Upper lobe of right lung (tissue), 1 donor: ENCODE results near the gene SEMA4F. TPM values are rescaled to one million over a fixed set of nuclear protein-coding genes. Genes with fewer than 3 reads are reported as not detected.

Source experiments
- ATAC-seq: fragments of 200-7000 bp; cut with Tn5 transposase; one replicate; pipeline ENCODE4 v1.9.1; 2020; ENCODE audit warnings: mild to moderate bottlenecking, moderate library complexity
- DNase-seq: peaks from one replicate; pipeline ENCODE4 v3.0.0-alpha.2; 2020
- H3K27ac ChIP-seq: fragments of 200-600 bp; one replicate; pipeline ENCODE4 v1.8.0; 2022
- H3K27me3 ChIP-seq: fragments of 200-600 bp; one replicate; pipeline ENCODE4 v1.8.0; 2022; ENCODE audit warnings: mild to moderate bottlenecking
- H3K36me3 ChIP-seq: fragments of 200-600 bp; one replicate; pipeline ENCODE4 v1.8.0; 2022
- H3K4me1 ChIP-seq: fragments of 200-600 bp; one replicate; pipeline ENCODE4 v1.8.0; 2022
- H3K4me3 ChIP-seq: fragments of 200-600 bp; one replicate; pipeline ENCODE4 v1.8.0; 2022; ENCODE audit warnings: mild to moderate bottlenecking
- H3K9me3 ChIP-seq: fragments of 200-600 bp; one replicate; pipeline ENCODE4 v1.8.0; 2022
- CTCF ChIP-seq: fragments of 200-600 bp; IDR thresholded peaks from one replicate; pipeline ENCODE4 v1.8.0; 2022; ENCODE audit warnings: antibody characterized with exemption
- intact Hi-C: fragments of 100-400 bp; cut with DNase I; formaldehyde crosslinking; loops from one replicate; pipeline ENCODE4 v1.11.0; 2022
- total RNA-seq: library from RNA; stranded (reverse); fragmentation: NEBNext Ultra II Directional; extraction: Animal tissue kit (Norgen Biotek cat#: 25700); gene quantifications from one replicate; pipeline ENCODE4 v1.2.1, GENCODE V29; 2021
- donor health status: DM: no; HTN: yes; CAD: no; lungs with severe emphysema.

SEMA4F gene
- total RNA-seq, 1 donor from 2014 or later: 9.0 TPM

- ATAC-seq (no peak), DNase-seq (no peak)
- Histone ChIP-seq H3K4me3 (no peak overlapping the region), H3K27me3 (no peaks in the 10 kb centered on the region), H3K9me3 (no peaks in the 10 kb centered on the region), H3K4me1 (peaks cover 6% of the 10 kb centered on the region), H3K36me3 (no peaks in the 10 kb centered on the region), H3K27ac (no peak overlapping the region)
- intact Hi-C loops: no loop called here
- no peak for TF ChIP-seq CTCF
Measured at GRCh38 chr2:74703373-74703772, 49.3 kb downstream of the SEMA4F start.

GRCh38 chr2:74704216-74704615 lies 50.2 kb downstream of the SEMA4F start:
- Histone ChIP-seq H3K27me3 (no peaks in the 10 kb centered on the region), H3K9me3 (no peaks in the 10 kb centered on the region), H3K4me3 (no peak overlapping the region), H3K36me3 (no peaks in the 10 kb centered on the region), H3K4me1 (peaks cover 6% of the 10 kb centered on the region), H3K27ac (no peak overlapping the region)
- intact Hi-C loops: no loop called here
- ATAC-seq (no peak), DNase-seq (no peak)
- TF ChIP-seq CTCF: no peak

- H3K4me1 ChIP-seq: peaks cover 6% of the 10 kb centered on the region
- intact Hi-C loops: no loop called here
- no peak overlapping the region for H3K27ac ChIP-seq
- no peak overlapping the region for H3K4me3 ChIP-seq
- no peaks in the 10 kb centered on the region for H3K9me3 ChIP-seq
- no peak for DNase-seq
- H3K36me3 ChIP-seq: no peaks in the 10 kb centered on the region
- no peak for ATAC-seq
- TF ChIP-seq CTCF: no peak
- H3K27me3 ChIP-seq: no peaks in the 10 kb centered on the region
Measured at GRCh38 chr2:74706741-74707140, 52.7 kb downstream of the SEMA4F start.

GRCh38 chr2:74707837-74708236 lies 53.8 kb downstream of the SEMA4F start:
- intact Hi-C loops: no loop called here
- no peak for TF ChIP-seq CTCF
- DNase-seq (no peak), ATAC-seq (peak; percentile 83)
- H3K9me3 ChIP-seq: no peaks in the 10 kb centered on the region
- H3K27me3 ChIP-seq: no peaks in the 10 kb centered on the region
- H3K36me3 ChIP-seq: no peaks in the 10 kb centered on the region
- no peak overlapping the region for H3K27ac ChIP-seq
- H3K4me1 ChIP-seq: peaks cover 6% of the 10 kb centered on the region
- H3K4me3 ChIP-seq: no peak overlapping the region

GRCh38 chr2:74708296-74708695 lies 54.2 kb downstream of the SEMA4F start:
- no peak for TF ChIP-seq CTCF

GRCh38 chr2:74708883-74709282 lies 54.8 kb downstream of the SEMA4F start:
- Histone ChIP-seq H3K9me3 (no peaks in the 10 kb centered on the region), H3K4me3 (no peak overlapping the region), H3K36me3 (no peaks in the 10 kb centered on the region), H3K4me1 (peaks cover under 1% of the 10 kb centered on the region), H3K27ac (no peak overlapping the region), H3K27me3 (no peaks in the 10 kb centered on the region)
- DNase-seq: no peak
- no peak for ATAC-seq
- intact Hi-C loops: no loop called here
- TF ChIP-seq CTCF: no peak

More at GRCh38 chr2:74708296-74708695, 54.2 kb downstream of the SEMA4F start:
- no peak overlapping the region for H3K4me3 ChIP-seq
- no peaks in the 10 kb centered on the region for H3K9me3 ChIP-seq
- no peak overlapping the region for H3K27ac ChIP-seq
- no peaks in the 10 kb centered on the region for H3K36me3 ChIP-seq
- DNase-seq (no peak), ATAC-seq (peak; percentile 77)
- H3K4me1 ChIP-seq: peaks cover 6% of the 10 kb centered on the region
- no peaks in the 10 kb centered on the region for H3K27me3 ChIP-seq
- intact Hi-C loops: no loop called here
